Esophagus muscularis mucosa (tissue), 4 donors: ENCODE results near the gene VTI1A. TPM values are rescaled to one million over a fixed set of nuclear protein-coding genes. Genes with fewer than 3 reads are reported as not detected.

Source experiments
- DNase-seq: peaks from one replicate; pipeline ENCODE4 v3.0.0-alpha.2; 2017; ENCODE audit errors: extremely low spot score
- H3K27ac ChIP-seq, 4 donors: fragments of 200-600 bp; sonication (generic); replicated peaks in 1 of 4; 1 replicate in 3 of 4; 2 replicates in 1 of 4; pipeline ENCODE4 v1.5.1; 2016 to 2019; ENCODE audit warnings: mild to moderate bottlenecking in 1 of 4
- H3K27me3 ChIP-seq, 4 donors: fragments of 200-600 bp; sonication (generic); one replicate each; pipeline versions ENCODE4 v1.5.1 to v1.6.0; 2016 to 2019
- H3K36me3 ChIP-seq, 4 donors: fragments of 200-600 bp; sonication (generic); one replicate each; pipeline ENCODE4 v1.5.1; 2016 to 2019
- H3K4me1 ChIP-seq, 4 donors: fragments of 200-600 bp; sonication (generic); one replicate each; pipeline ENCODE4 v1.5.1; 2016 to 2019
- H3K4me3 ChIP-seq, 4 donors: fragments of 200-600 bp; sonication (generic); 1 replicate in 2 of 4; 2 replicates in 2 of 4; pipeline ENCODE4 v1.5.1; 2016 to 2019; ENCODE audit warnings: mild to moderate bottlenecking in 4 of 4, moderate library complexity in 1 of 4
- H3K9me3 ChIP-seq, 4 donors: fragments of 200-600 bp; sonication (generic); 1 replicate in 3 of 4; 2 replicates in 1 of 4; pipeline ENCODE4 v1.5.1; 2016 to 2019
- CTCF ChIP-seq, 3 experiments: fragments of 200-600 bp in 2 of 3; fragments of 450-650 bp in 1 of 3; sonication (generic) in 2 of 3; IDR thresholded peaks; one replicate each; pipeline ENCODE4 v1.5.1; 2017 to 2019; ENCODE audit warnings: antibody characterized with exemption in 3 of 3, mild to moderate bottlenecking in 2 of 3, moderate library complexity in 1 of 3
- EP300 ChIP-seq: sonication (generic); formaldehyde crosslinking; IDR thresholded peaks from one replicate; pipeline ENCODE4 v1.6.1; 2017; ENCODE audit warnings: antibody characterized with exemption
- POLR2A ChIP-seq: fragments of 450-650 bp; IDR thresholded peaks from one replicate; pipeline ENCODE4 v1.6.1; 2017; ENCODE audit warnings: antibody characterized with exemption, moderate library complexity, mild to moderate bottlenecking, low read depth
- POLR2AphosphoS5 ChIP-seq, 2 donors: sonication (generic); formaldehyde crosslinking; IDR thresholded peaks; one replicate each; pipeline ENCODE4 v1.6.1; 2017; ENCODE audit warnings: antibody characterized with exemption in 2 of 2
- WGBS: methylation state at CpG from one replicate; pipeline ENCODE4 v1.1.5; 2018; 5-methylcytosine and 5-hydroxymethylcytosine counted together
- intact Hi-C: fragments of 100-400 bp; cut with DNase I; formaldehyde crosslinking; loops from one replicate; pipeline ENCODE4 v1.15.1; 2023
- total RNA-seq, 4 donors: library from RNA; depleted of rRNA; stranded (reverse); fragments of >200 nt; gene quantifications; one replicate each; pipeline versions ENCODE4 v1.1.0 to v1.2.1, GENCODE V29; 2016

VTI1A gene
- total RNA-seq, 4 donors from 2014 or later, result 27.6 to 42.7 (median 33.8) TPM

- Histone ChIP-seq H3K9me3 (no peaks in the 10 kb centered on the region), H3K27ac (no peak overlapping the region), H3K4me3 (no peak overlapping the region), H3K27me3 (no peaks in the 10 kb centered on the region), H3K4me1 (no peaks in the 10 kb centered on the region), H3K36me3 (no peaks in the 10 kb centered on the region)
- TF ChIP-seq EP300 (no peak), POLR2A (no peak), POLR2AphosphoS5 (IDR thresholded peaks at IDR 0.05) (no peak)
- WGBS, result 100% methylated on average over 3 of the region's 3 CpGs
- DNase-seq, result peak; percentile 57
- intact Hi-C loops, result no loop called here
These were observed 326.8 kb downstream of the VTI1A start for GRCh38 chr10:112773783-112774182.

- no peak for TF ChIP-seq EP300
- TF ChIP-seq POLR2A, result no peak
- no peak for TF ChIP-seq POLR2AphosphoS5 (IDR thresholded peaks at IDR 0.05)
- no peak for TF ChIP-seq CTCF (IDR thresholded peaks at IDR 0.05)
- Histone ChIP-seq H3K9me3 (no peaks in the 10 kb centered on the region), H3K4me1 (no peaks in the 10 kb centered on the region), H3K4me3 (no peak overlapping the region), H3K27ac (no peak overlapping the region), H3K27me3 (no peaks in the 10 kb centered on the region), H3K36me3 (no peaks in the 10 kb centered on the region)
- WGBS, result 77% methylated on average over 1 of the region's 1 CpG
- intact Hi-C loops, result no loop called here
- peak; percentile 37 for DNase-seq
These were observed 327.2 kb downstream of the VTI1A start for GRCh38 chr10:112774210-112774609.

- intact Hi-C loops, result no loop called here
- Histone ChIP-seq H3K36me3 (no peaks in the 10 kb centered on the region), H3K9me3 (no peaks in the 10 kb centered on the region), H3K4me3 (no peak overlapping the region), H3K4me1 (no peaks in the 10 kb centered on the region), H3K27ac (no peak overlapping the region), H3K27me3 (no peaks in the 10 kb centered on the region)
- DNase-seq, result peak; percentile 39
- TF ChIP-seq POLR2A, result no peak
- TF ChIP-seq CTCF (IDR thresholded peaks at IDR 0.05), result no peak
- no peak for TF ChIP-seq POLR2AphosphoS5 (IDR thresholded peaks at IDR 0.05)
- TF ChIP-seq EP300, result no peak
- WGBS, result 93% methylated on average over 10 of the region's 10 CpGs
These were observed 327.8 kb downstream of the VTI1A start for GRCh38 chr10:112774798-112775197.

GRCh38 chr10:112775381-112775780 is 328.4 kb downstream of the VTI1A start:
- Histone ChIP-seq H3K9me3 (no peaks in the 10 kb centered on the region), H3K27me3 (no peaks in the 10 kb centered on the region), H3K36me3 (no peaks in the 10 kb centered on the region), H3K27ac (no peak overlapping the region), H3K4me1 (no peaks in the 10 kb centered on the region), H3K4me3 (no peak overlapping the region)
- intact Hi-C loops, result no loop called here
- DNase-seq, result no peak
- WGBS, result 58% methylated on average over 2 of the region's 2 CpGs
- TF ChIP-seq POLR2A (no peak), CTCF (IDR thresholded peaks at IDR 0.05) (peak in 1 of 3 experiments; percentile 3)

GRCh38 chr10:112775892-112776674 is 329.1 kb downstream of the VTI1A start:
- WGBS, result 79% methylated on average over 14 of the region's 14 CpGs
- H3K9me3 ChIP-seq, result no peaks in the 10 kb centered on the region
- intact Hi-C loops, result no loop called here
- H3K4me3 ChIP-seq, result no peak overlapping the region
- no peaks in the 10 kb centered on the region for H3K27me3 ChIP-seq
- no peak for TF ChIP-seq POLR2A
- TF ChIP-seq POLR2AphosphoS5 (IDR thresholded peaks at IDR 0.05), result no peak
- TF ChIP-seq EP300, result no peak
- DNase-seq, result peak; percentile 62
- H3K27ac ChIP-seq, result no peak overlapping the region
- H3K36me3 ChIP-seq, result no peaks in the 10 kb centered on the region
- H3K4me1 ChIP-seq, result no peaks in the 10 kb centered on the region

- DNase-seq, result no peak
- H3K36me3 ChIP-seq, result peaks cover 0 to 4% (median 0%) of the 10 kb centered on the region in 4 donors
- H3K27me3 ChIP-seq, result no peaks in the 10 kb centered on the region
- no peak overlapping the region for H3K27ac ChIP-seq
- H3K4me3 ChIP-seq, result no peak overlapping the region
- TF ChIP-seq CTCF (IDR thresholded peaks at IDR 0.05) (no peak), EP300 (no peak), POLR2AphosphoS5 (IDR thresholded peaks at IDR 0.05) (no peak), POLR2A (no peak)
- intact Hi-C loops, result no loop called here
- no peaks in the 10 kb centered on the region for H3K4me1 ChIP-seq
- no peaks in the 10 kb centered on the region for H3K9me3 ChIP-seq
These were observed 331.6 kb downstream of the VTI1A start for GRCh38 chr10:112778579-112778978.
